ENCODE measurements around the gene LRRIQ1.

DNA sequence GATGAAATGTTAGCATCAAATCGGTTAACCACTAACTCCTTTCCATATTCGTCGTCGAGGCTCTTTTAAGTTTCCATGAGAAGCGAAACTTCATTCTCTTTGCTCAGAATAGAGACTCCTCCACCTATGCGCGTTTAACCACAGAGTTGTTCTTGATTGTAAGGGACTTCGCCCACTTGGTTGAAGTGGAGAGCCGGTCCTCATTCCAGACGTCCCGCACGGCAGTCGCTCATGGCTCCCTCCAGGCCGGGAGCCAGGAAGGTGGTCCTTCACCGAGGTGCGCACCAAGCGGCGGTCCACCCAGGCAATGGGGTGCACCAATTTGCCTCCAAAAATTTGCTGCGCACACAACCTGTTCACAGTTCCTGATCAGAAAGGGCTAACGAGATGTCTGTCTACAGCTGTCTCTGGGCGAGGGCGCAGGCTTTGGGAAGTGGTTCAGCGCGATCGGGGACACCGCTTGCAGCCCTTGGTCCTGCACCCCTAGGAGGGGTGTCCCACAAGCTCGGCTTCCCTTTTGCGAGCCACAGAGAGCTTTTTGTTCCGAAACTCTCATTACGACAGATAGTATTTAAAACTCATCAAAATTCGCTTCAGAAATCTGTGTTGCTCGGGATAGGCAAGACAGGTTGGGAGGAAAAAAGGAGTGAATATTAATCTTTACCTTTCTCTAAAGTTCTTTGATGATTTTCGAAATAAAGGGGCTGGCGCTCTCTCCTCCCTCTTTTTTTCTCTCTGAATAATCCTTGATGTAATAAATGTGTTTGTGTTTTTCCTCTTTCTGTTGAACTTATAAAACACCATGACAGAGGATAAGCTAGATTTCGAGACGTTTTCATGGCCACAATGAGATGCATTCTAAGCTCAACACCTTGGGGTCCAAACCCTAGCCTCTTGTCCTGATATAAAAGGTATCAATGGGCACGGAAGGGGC lies 237.5 kb downstream of the LRRIQ1 start:
- TF ChIP-seq, protein P1, sequence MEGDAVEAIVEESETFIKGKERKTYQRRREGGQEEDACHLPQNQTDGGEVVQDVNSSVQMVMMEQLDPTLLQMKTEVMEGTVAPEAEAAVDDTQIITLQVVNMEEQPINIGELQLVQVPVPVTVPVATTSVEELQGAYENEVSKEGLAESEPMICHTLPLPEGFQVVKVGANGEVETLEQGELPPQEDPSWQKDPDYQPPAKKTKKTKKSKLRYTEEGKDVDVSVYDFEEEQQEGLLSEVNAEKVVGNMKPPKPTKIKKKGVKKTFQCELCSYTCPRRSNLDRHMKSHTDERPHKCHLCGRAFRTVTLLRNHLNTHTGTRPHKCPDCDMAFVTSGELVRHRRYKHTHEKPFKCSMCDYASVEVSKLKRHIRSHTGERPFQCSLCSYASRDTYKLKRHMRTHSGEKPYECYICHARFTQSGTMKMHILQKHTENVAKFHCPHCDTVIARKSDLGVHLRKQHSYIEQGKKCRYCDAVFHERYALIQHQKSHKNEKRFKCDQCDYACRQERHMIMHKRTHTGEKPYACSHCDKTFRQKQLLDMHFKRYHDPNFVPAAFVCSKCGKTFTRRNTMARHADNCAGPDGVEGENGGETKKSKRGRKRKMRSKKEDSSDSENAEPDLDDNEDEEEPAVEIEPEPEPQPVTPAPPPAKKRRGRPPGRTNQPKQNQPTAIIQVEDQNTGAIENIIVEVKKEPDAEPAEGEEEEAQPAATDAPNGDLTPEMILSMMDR (conservative IDR thresholded peaks at IDR 0.05; ENCODE audit: low read length), result no peak
- TF ChIP-seq EZH2phosphoT487 (IDR thresholded peaks at IDR 0.05; ENCODE audit: borderline replicate concordance, low read depth, low read length), result no peak
